Activated CD4-positive, alpha-beta T cell treated with anti-CD3 and anti-CD28 coated beads, Interleukin-2, amount 10 ng/mL, durations not matched to agents 7 days and 5 days (primary cell): ENCODE data around the gene CLASRP. TPM values are rescaled to one million over a fixed set of nuclear protein-coding genes. Genes with fewer than 3 reads are reported as not detected.

Experiments used
- CTCF ChIA-PET: fragments of 350-600 bp; sonication (Branson Sonifier 250); formaldehyde crosslinking; loops from one replicate; lab custom pipeline; 2021; ENCODE audit warnings: antibody characterized with exemption; lab: Charles Lee
- POLR2A ChIA-PET: fragments of 350-600 bp; sonication (Branson Sonifier 250); formaldehyde crosslinking; loops from one replicate; lab custom pipeline; 2021; ENCODE audit warnings: antibody characterized with exemption; lab: Charles Lee
- DNase-seq: peaks from one replicate; pipeline ENCODE4 v3.0.0-alpha.2; 2020
- H3K27ac Mint-ChIP-seq: one replicate; pipeline ENCODE4 v1.8.0; 2021; ENCODE audit warnings: mild to moderate bottlenecking, moderate library complexity, mixed read lengths
- H3K27me3 Mint-ChIP-seq: one replicate; pipeline ENCODE4 v1.8.0; 2021; ENCODE audit warnings: mixed read lengths
- H3K36me3 Mint-ChIP-seq: one replicate; pipeline ENCODE4 v1.8.0; 2021; ENCODE audit warnings: low read depth, mixed read lengths
- H3K4me1 Mint-ChIP-seq: one replicate; pipeline ENCODE4 v1.8.0; 2021; ENCODE audit warnings: mixed read lengths
- H3K4me3 Mint-ChIP-seq: one replicate; pipeline ENCODE4 v1.8.0; 2021; ENCODE audit warnings: mild to moderate bottlenecking, moderate library complexity, mixed read lengths
- H3K9me3 Mint-ChIP-seq: one replicate; pipeline ENCODE4 v1.8.0; 2021; ENCODE audit warnings: mixed read lengths
- total RNA-seq, 2 experiments: library from RNA; stranded (reverse); gene quantifications; one replicate each; pipeline ENCODE4 v1.2.3, GENCODE V29; 2021

CLASRP gene
- total RNA-seq, 2 experiments from 2014 or later: 101 to 109 TPM

- no peak for DNase-seq
- no peaks in the 10 kb centered on the region for H3K9me3 Mint-ChIP-seq
- ChIA-PET CTCF (no interaction called here), POLR2A (no interaction called here)
- peak overlapping the region; percentile 54 for H3K27ac Mint-ChIP-seq
- no peak overlapping the region for H3K4me3 Mint-ChIP-seq
- H3K4me1 Mint-ChIP-seq: no peaks in the 10 kb centered on the region
- no peaks in the 10 kb centered on the region for H3K27me3 Mint-ChIP-seq
- H3K36me3 Mint-ChIP-seq: peaks cover 30% of the 10 kb centered on the region
These were observed 8.0 kb upstream of the CLASRP start for GRCh38 chr19:45030825-45031224.

GRCh38 chr19:45032421-45032820 is 6.4 kb upstream of the CLASRP start:
- no peak overlapping the region for H3K27ac Mint-ChIP-seq
- peaks cover 32% of the 10 kb centered on the region for H3K36me3 Mint-ChIP-seq

GRCh38 chr19:45035755-45036154 is 3.1 kb upstream of the CLASRP start:
- ChIA-PET CTCF (no interaction called here), POLR2A (no interaction called here)
- H3K4me1 Mint-ChIP-seq: peaks cover 20% of the 10 kb centered on the region
- no peak overlapping the region for H3K4me3 Mint-ChIP-seq
- no peak overlapping the region for H3K27ac Mint-ChIP-seq
- peaks cover 41% of the 10 kb centered on the region for H3K36me3 Mint-ChIP-seq
- H3K27me3 Mint-ChIP-seq: no peaks in the 10 kb centered on the region
- H3K9me3 Mint-ChIP-seq: no peaks in the 10 kb centered on the region
- DNase-seq: no peak

More at GRCh38 chr19:45032421-45032820, 6.4 kb upstream of the CLASRP start:
- Mint-ChIP-seq H3K4me1 (no peaks in the 10 kb centered on the region), H3K4me3 (no peak overlapping the region), H3K27me3 (no peaks in the 10 kb centered on the region), H3K9me3 (no peaks in the 10 kb centered on the region)
- DNase-seq: no peak
- POLR2A ChIA-PET: no interaction called here
- CTCF ChIA-PET: interaction anchor here (0.6 to 1.2 kb wide), 2 partner anchors 32 to 44 kb away, joined by 3 read pairs; no protein-coding TSS in a partner anchor

- H3K36me3 Mint-ChIP-seq: peaks cover 48% of the 10 kb centered on the region
- no peaks in the 10 kb centered on the region for H3K27me3 Mint-ChIP-seq
- POLR2A ChIA-PET: interaction anchor here (0.5 kb wide), 1 partner anchor 148 kb away, joined by 3 read pairs; no protein-coding TSS in a partner anchor
- DNase-seq: no peak
- H3K9me3 Mint-ChIP-seq: no peaks in the 10 kb centered on the region
- CTCF ChIA-PET: interaction anchor here (4.6 kb wide), 1 partner anchor 22 kb away, joined by 19 read pairs; no protein-coding TSS in a partner anchor
- peaks cover 34% of the 10 kb centered on the region for H3K4me1 Mint-ChIP-seq
- H3K27ac Mint-ChIP-seq: peak overlapping the region; percentile 25
- H3K4me3 Mint-ChIP-seq: peak overlapping the region; percentile 95
These were observed 1.3 kb upstream of the CLASRP start for GRCh38 chr19:45037393-45038169.

GRCh38 chr19:45040059-45040771 is 1.4 kb downstream of the CLASRP start:
- Mint-ChIP-seq H3K27ac (no peak overlapping the region), H3K9me3 (no peaks in the 10 kb centered on the region), H3K36me3 (peaks cover 50% of the 10 kb centered on the region)

GRCh38 chr19:45041125-45041524 is 2.3 kb downstream of the CLASRP start:
- CTCF ChIA-PET: interaction anchor here (1.7 to 4.6 kb wide), 2 partner anchors 14 to 19 kb away, joined by 3 to 19 read pairs; no protein-coding TSS in a partner anchor
- no peaks in the 10 kb centered on the region for H3K9me3 Mint-ChIP-seq
- peak overlapping the region; percentile 17 for H3K4me3 Mint-ChIP-seq
- no peaks in the 10 kb centered on the region for H3K27me3 Mint-ChIP-seq
- peaks cover 45% of the 10 kb centered on the region for H3K36me3 Mint-ChIP-seq
- DNase-seq: no peak
- peaks cover 50% of the 10 kb centered on the region for H3K4me1 Mint-ChIP-seq
- POLR2A ChIA-PET: no interaction called here
- no peak overlapping the region for H3K27ac Mint-ChIP-seq

More at GRCh38 chr19:45040059-45040771, 1.4 kb downstream of the CLASRP start:
- no peak for DNase-seq
- Mint-ChIP-seq H3K27me3 (no peaks in the 10 kb centered on the region), H3K4me3 (peak overlapping the region; percentile 95), H3K4me1 (peaks cover 42% of the 10 kb centered on the region)
- ChIA-PET POLR2A (interaction anchor here (1.2 kb wide), 1 partner anchor 52 kb away, joined by 4 read pairs; no protein-coding TSS in a partner anchor), CTCF (interaction anchor here (0.6 to 4.6 kb wide), 9 partner anchors 9 to 379 kb away, joined by 3 to 19 read pairs (median 4); no protein-coding TSS in a partner anchor)

- Mint-ChIP-seq H3K36me3 (peaks cover 38% of the 10 kb centered on the region), H3K4me3 (no peak overlapping the region)
These were observed 7.0 kb downstream of the CLASRP start for GRCh38 chr19:45045671-45046353.

GRCh38 chr19:45046355-45046754 is 7.5 kb downstream of the CLASRP start:
- ChIA-PET CTCF (no interaction called here), POLR2A (no interaction called here)
- H3K27ac Mint-ChIP-seq: peak overlapping the region; percentile 54
- H3K4me1 Mint-ChIP-seq: peaks cover 49% of the 10 kb centered on the region
- H3K36me3 Mint-ChIP-seq: peaks cover 34% of the 10 kb centered on the region
- DNase-seq: no peak
- H3K9me3 Mint-ChIP-seq: no peaks in the 10 kb centered on the region
- H3K4me3 Mint-ChIP-seq: peak overlapping the region; percentile 48
- no peaks in the 10 kb centered on the region for H3K27me3 Mint-ChIP-seq

More at GRCh38 chr19:45045671-45046353, 7.0 kb downstream of the CLASRP start:
- CTCF ChIA-PET: no interaction called here
- Mint-ChIP-seq H3K27ac (no peak overlapping the region), H3K27me3 (no peaks in the 10 kb centered on the region), H3K4me1 (peaks cover 55% of the 10 kb centered on the region), H3K9me3 (no peaks in the 10 kb centered on the region)
- POLR2A ChIA-PET: no interaction called here
- DNase-seq: no peak

- CTCF ChIA-PET: interaction anchor here (0.7 kb wide), 1 partner anchor 9 kb away, joined by 3 read pairs; the partner anchor contains the start of gene CLASRP
- H3K27ac Mint-ChIP-seq: peak overlapping the region; percentile 93
- peak overlapping the region; percentile 73 for H3K4me3 Mint-ChIP-seq
- no peaks in the 10 kb centered on the region for H3K9me3 Mint-ChIP-seq
- peaks cover 31% of the 10 kb centered on the region for H3K36me3 Mint-ChIP-seq
- no peaks in the 10 kb centered on the region for H3K27me3 Mint-ChIP-seq
- POLR2A ChIA-PET: no interaction called here
- H3K4me1 Mint-ChIP-seq: peaks cover 41% of the 10 kb centered on the region
- no peak for DNase-seq
These were observed 8.4 kb downstream of the CLASRP start for GRCh38 chr19:45047188-45047797.

- Mint-ChIP-seq H3K27me3 (no peaks in the 10 kb centered on the region), H3K36me3 (peaks cover 31% of the 10 kb centered on the region), H3K4me1 (peaks cover 37% of the 10 kb centered on the region), H3K4me3 (no peak overlapping the region), H3K27ac (peak overlapping the region; percentile 37), H3K9me3 (no peaks in the 10 kb centered on the region)
- CTCF ChIA-PET: interaction anchor here (0.5 to 1.6 kb wide), 5 partner anchors 10 to 94 kb away, joined by 3 to 6 read pairs (median 4); partner anchors contain the start of gene CLASRP
- no peak for DNase-seq
- POLR2A ChIA-PET: no interaction called here
These were observed 10.4 kb downstream of the CLASRP start for GRCh38 chr19:45049073-45049736.

- DNase-seq: no peak
- ChIA-PET CTCF (interaction anchor here (0.5 to 1.6 kb wide), 3 partner anchors 9 to 93 kb away, joined by 3 to 6 read pairs (median 4); no protein-coding TSS in a partner anchor), POLR2A (no interaction called here)
- H3K27me3 Mint-ChIP-seq: no peaks in the 10 kb centered on the region
- peak overlapping the region; percentile 37 for H3K27ac Mint-ChIP-seq
- no peak overlapping the region for H3K4me3 Mint-ChIP-seq
- H3K36me3 Mint-ChIP-seq: peaks cover 28% of the 10 kb centered on the region
- peaks cover 33% of the 10 kb centered on the region for H3K4me1 Mint-ChIP-seq
- H3K9me3 Mint-ChIP-seq: no peaks in the 10 kb centered on the region
These were observed 11.2 kb downstream of the CLASRP start for GRCh38 chr19:45050036-45050435.
